GM18502 (cell line): Measurements from ENCODE around the gene GNB5.

Source experiments
- ATAC-seq: cut with Tn5 transposase; IDR thresholded peaks from one replicate; pipeline ENCODE4 v1.9.1; 2021; ENCODE audit warnings: mild to moderate bottlenecking; ENCODE audit not compliant: unreplicated experiment, poor library complexity

The GNB5 gene

GRCh38 chr15:52208306-52208946 is 17.2 kb upstream of the GNB5 start:
- peak; percentile 92 for ATAC-seq

- no peak for ATAC-seq
Observed at GRCh38 chr15:52207191-52207590, 16.0 kb upstream of the GNB5 start.

- ATAC-seq, result no peak
Observed at GRCh38 chr15:52206446-52206845, 15.3 kb upstream of the GNB5 start.

- no peak for ATAC-seq
Observed at GRCh38 chr15:52204657-52205056, 13.5 kb upstream of the GNB5 start.

- ATAC-seq, result no peak
Observed at GRCh38 chr15:52200831-52201365, 9.7 kb upstream of the GNB5 start.

GRCh38 chr15:52199271-52199670 is 8.1 kb upstream of the GNB5 start:
- no peak for ATAC-seq

- no peak for ATAC-seq
Observed at GRCh38 chr15:52196891-52197290, 5.7 kb upstream of the GNB5 start.

- ATAC-seq, result no peak
Observed at GRCh38 chr15:52193791-52194190, 2.6 kb upstream of the GNB5 start.

GRCh38 chr15:52193321-52193720 is 2.1 kb upstream of the GNB5 start:
- no peak for ATAC-seq

- no peak for ATAC-seq
Observed at GRCh38 chr15:52186651-52187486, 4.3 kb downstream of the GNB5 start.

- no peak for ATAC-seq
Observed at GRCh38 chr15:52185151-52185561, 6.0 kb downstream of the GNB5 start.

GRCh38 chr15:52184721-52185120 is 6.5 kb downstream of the GNB5 start:
- ATAC-seq, result no peak

- no peak for ATAC-seq
Observed at GRCh38 chr15:52183562-52184173, 7.5 kb downstream of the GNB5 start.

GRCh38 chr15:52181938-52182780 is 9.0 kb downstream of the GNB5 start:
- ATAC-seq, result no peak

GRCh38 chr15:52180851-52181450 is 10.2 kb downstream of the GNB5 start:
- no peak for ATAC-seq

GRCh38 chr15:52180196-52180835 is 10.9 kb downstream of the GNB5 start:
- ATAC-seq, result peak; percentile 33

GRCh38 chr15:52179278-52180195 is 11.7 kb downstream of the GNB5 start:
- peak; percentile 86 for ATAC-seq

- no peak for ATAC-seq
Observed at GRCh38 chr15:52178765-52179164, 12.4 kb downstream of the GNB5 start.
